SW480 (cell line): ENCODE data around the gene NKIRAS2.

ENCODE experiments used
- DNase-seq: peaks from one replicate; pipeline ENCODE4 v3.0.0-alpha.2; 2016; ENCODE audit warnings: low spot score

Gene NKIRAS2

GRCh38 chr17:42019509-42020404 lies at the start of gene NKIRAS2:
NKIRAS2 (plus strand) TSS chr17:42020090; CDS start chr17:42021578, 1,488 bp downstream.
- peak; percentile 88 for DNase-seq

GRCh38 chr17:41970901-41971331 lies 49.0 kb upstream of the NKIRAS2 start:
- no peak for DNase-seq

- no peak for DNase-seq
These were observed 48.0 kb upstream of the NKIRAS2 start for GRCh38 chr17:41971721-41972523.

GRCh38 chr17:41972571-41973407 lies 47.1 kb upstream of the NKIRAS2 start:
- no peak for DNase-seq

GRCh38 chr17:41973408-41973811 lies 46.5 kb upstream of the NKIRAS2 start:
- no peak for DNase-seq

GRCh38 chr17:41974031-41974430 lies 45.9 kb upstream of the NKIRAS2 start:
- DNase-seq: no peak

GRCh38 chr17:41974658-41975057 lies 45.2 kb upstream of the NKIRAS2 start:
- DNase-seq: no peak

- DNase-seq: no peak
These were observed 44.5 kb upstream of the NKIRAS2 start for GRCh38 chr17:41975099-41976083.

GRCh38 chr17:41976142-41976768 lies 43.6 kb upstream of the NKIRAS2 start:
- DNase-seq: no peak

GRCh38 chr17:41977991-41978390 lies 41.9 kb upstream of the NKIRAS2 start:
- no peak for DNase-seq

- no peak for DNase-seq
These were observed 37.7 kb upstream of the NKIRAS2 start for GRCh38 chr17:41982026-41982760.

- DNase-seq: no peak
These were observed 35.4 kb upstream of the NKIRAS2 start for GRCh38 chr17:41984454-41984853.

GRCh38 chr17:41985919-41986318 lies 34.0 kb upstream of the NKIRAS2 start:
- no peak for DNase-seq

GRCh38 chr17:41986634-41987033 lies 33.3 kb upstream of the NKIRAS2 start:
- DNase-seq: no peak

- DNase-seq: no peak
These were observed 32.2 kb upstream of the NKIRAS2 start for GRCh38 chr17:41987642-41988041.

GRCh38 chr17:41988418-41988817 lies 31.5 kb upstream of the NKIRAS2 start:
- DNase-seq: peak; percentile 51

- peak; percentile 36 for DNase-seq
These were observed 30.0 kb upstream of the NKIRAS2 start for GRCh38 chr17:41989702-41990419.

- DNase-seq: no peak
These were observed 27.3 kb upstream of the NKIRAS2 start for GRCh38 chr17:41992576-41992975.

- no peak for DNase-seq
These were observed 23.1 kb upstream of the NKIRAS2 start for GRCh38 chr17:41996855-41997164.
